K562 (cell line): ENCODE results near the gene C1QTNF5. TPM values are rescaled to one million over a fixed set of nuclear protein-coding genes. Genes with fewer than 3 reads are reported as not detected.

Source experiments
- ATAC-seq: fragments of 200-7000 bp; cut with Tn5 transposase; 3 replicates; pipeline ENCODE4 v1.9.1; 2020; ENCODE audit warnings: moderate library complexity
- BruUV-seq: library from RNA; stranded (reverse); fragments of 400-500 nt; replicated peaks from 2 replicates; lab custom pipeline; 2021; lab: Mats Ljungman, UMichigan
- CTCF ChIA-PET: fragments of 300-600 bp; formaldehyde crosslinking; extraction: SDS; loops from one replicate; lab custom pipeline; 2021; ENCODE audit warnings: low intra/inter-chr PET ratio; lab: Yijun Ruan, JAX
- POLR2A ChIA-PET: fragments of 300-600, 350-650 bp; sonication (Branson Sonifier 250); formaldehyde crosslinking; extraction: SDS; loops from one replicate; lab custom pipeline; 2021; ENCODE audit warnings: antibody characterized with exemption, inconsistent platforms; lab: Yijun Ruan, JAX
- DNase-seq, 4 experiments: peaks; one replicate each; pipeline versions ENCODE4 v3.0.0 to v3.0.0-alpha.2; 2011 to 2018; ENCODE audit warnings: low spot score in 3 of 4, mixed read lengths in 3 of 4; ENCODE audit errors: extremely low read depth in 1 of 4
- FAIRE-seq: peaks from 2 replicates; lab custom pipeline; 2011; peaks lifted over from hg19 to GRCh38; lab: Jason Lieb, UNC
- H2AFZ ChIP-seq: 2 replicates; pipeline ENCODE4 v1.6.0; 2011; ENCODE audit warnings: low read depth, low read length, control low read depth, inconsistent platforms
- H3K27ac ChIP-seq: fragments of 200-600 bp; 3 replicates; pipeline ENCODE4 v1.8.0; 2011; ENCODE audit warnings: low read depth, mild to moderate bottlenecking, control low read depth, inconsistent platforms, low read length, moderate library complexity, mixed read lengths; ENCODE audit errors: extremely low read depth
- H3K27me3 ChIP-seq, 2 experiments: fragments of 300-600 bp in 1 of 2; 2 replicates in 1 of 2; 3 replicates in 1 of 2; pipeline versions ENCODE4 v1.6.0 to v1.8.0; 2011; ENCODE audit warnings: inconsistent platforms in 2 of 2, low read length in 2 of 2, mild to moderate bottlenecking in 1 of 2, mixed read lengths in 1 of 2, moderate library complexity in 1 of 2; ENCODE audit not compliant: control insufficient read depth in 2 of 2, insufficient read depth in 2 of 2
- H3K36me3 ChIP-seq: fragments of 300-600 bp; 3 replicates; pipeline ENCODE4 v1.8.0; 2011; ENCODE audit warnings: mild to moderate bottlenecking, low read length, inconsistent platforms; ENCODE audit not compliant: control insufficient read depth, insufficient read depth
- H3K4me1 ChIP-seq, 2 experiments: fragments of 200-600 bp in 1 of 2; replicated peaks in 1 of 2; 2 replicates in 1 of 2; 3 replicates in 1 of 2; pipeline versions ENCODE4 v1.5.1 to v1.8.0; 2011; ENCODE audit warnings: inconsistent platforms in 2 of 2, low read length in 2 of 2, mild to moderate bottlenecking in 1 of 2, mixed read lengths in 1 of 2, moderate library complexity in 1 of 2; ENCODE audit not compliant: control insufficient read depth in 2 of 2, insufficient read depth in 2 of 2
- H3K4me2 ChIP-seq: 2 replicates; pipeline ENCODE4 v1.6.1; 2011; ENCODE audit warnings: low read length, control low read depth, inconsistent platforms, mixed read lengths; ENCODE audit not compliant: insufficient read depth
- H3K4me3 ChIP-seq: fragments of 200-600 bp; sonication (generic), shearing (Covaris generic); 2 replicates; pipeline ENCODE4 v1.5.1; 2016; ENCODE audit warnings: control low read depth, inconsistent platforms
- H3K79me2 ChIP-seq: fragments of 200-600 bp; 3 replicates; pipeline ENCODE4 v1.8.0; 2011; ENCODE audit warnings: low read length, inconsistent platforms; ENCODE audit not compliant: control insufficient read depth, insufficient read depth
- H3K9ac ChIP-seq, 2 experiments: 2 replicates each; pipeline versions ENCODE4 v1.6.0 to v1.6.1; 2011; ENCODE audit warnings: low read depth in 2 of 2, low read length in 2 of 2, control low read depth in 1 of 2, inconsistent platforms in 1 of 2, mild to moderate bottlenecking in 1 of 2, mixed read lengths in 1 of 2; ENCODE audit not compliant: insufficient read depth in 1 of 2
- H3K9me1 ChIP-seq: one replicate; pipeline ENCODE4 v1.6.0; 2011; ENCODE audit warnings: inconsistent platforms, mild to moderate bottlenecking, low read length, moderate library complexity; ENCODE audit not compliant: control insufficient read depth, insufficient read depth
- H3K9me3 ChIP-seq: replicated peaks from 2 replicates; pipeline ENCODE4 v1.5.1; 2011; ENCODE audit warnings: low read depth, low read length, inconsistent platforms; ENCODE audit not compliant: control insufficient read depth, insufficient read depth
- H4K20me1 ChIP-seq: replicated peaks from 2 replicates; pipeline ENCODE4 v1.6.1; 2011; ENCODE audit warnings: low read length, inconsistent platforms, mixed read lengths; ENCODE audit not compliant: control insufficient read depth, insufficient read depth
- ATF2 ChIP-seq: sonication (generic); formaldehyde crosslinking; IDR thresholded peaks from 2 replicates; pipeline ENCODE4 v1.8.1; 2022; ENCODE audit warnings: missing genetic modification reagents
- CBX2 ChIP-seq: fragments of 200-600 bp; sonication (generic); IDR thresholded peaks from one replicate; pipeline ENCODE4 v1.6.1; 2012; ENCODE audit warnings: mild to moderate bottlenecking, low read length, inconsistent platforms; ENCODE audit not compliant: insufficient read depth, poor library complexity, severe bottlenecking
- E2F3 ChIP-seq: fragments of 250-450 bp; sonication (Bioruptor Pico); IDR thresholded peaks from 2 replicates; pipeline ENCODE4 v1.4.0; 2020; ENCODE audit warnings: mild to moderate bottlenecking
- EP300 ChIP-seq: IDR thresholded peaks from 2 replicates; pipeline ENCODE4 v1.6.1; 2012; ENCODE audit warnings: low read length, improper control_type of control experiment
- ETV1 ChIP-seq: fragments of 450-650 bp; conservative IDR thresholded peaks from 2 replicates; pipeline ENCODE4 v1.6.1; 2016; ENCODE audit warnings: missing genetic modification characterization, control low read depth, low read depth, missing compliant biosample characterization
- MCM2 ChIP-seq: fragments of 450-650 bp; IDR thresholded peaks from 2 replicates; pipeline ENCODE4 v1.6.1; 2017; ENCODE audit warnings: low read depth, mild to moderate bottlenecking
- MED1 ChIP-seq: sonication (generic); formaldehyde crosslinking; IDR thresholded peaks from 2 replicates; pipeline ENCODE4 v1.8.1; 2023; ENCODE audit warnings: missing genetic modification reagents, borderline replicate concordance
- MTA1 ChIP-seq: fragments of 450-650 bp; IDR thresholded peaks from 2 replicates; pipeline ENCODE4 v1.6.1; 2017; ENCODE audit warnings: borderline replicate concordance
- MXI1 ChIP-seq: IDR thresholded peaks from 2 replicates; pipeline ENCODE4 v1.6.1; 2011; ENCODE audit warnings: low read depth, mild to moderate bottlenecking, improper control_type of control experiment, low read length
- NR0B1 ChIP-seq: fragments of 450-650 bp; IDR thresholded peaks from one replicate; pipeline ENCODE4 v1.6.1; 2018; ENCODE audit warnings: mild to moderate bottlenecking, moderate library complexity; ENCODE audit not compliant: partially characterized antibody
- SIRT6 ChIP-seq: IDR thresholded peaks from one replicate; pipeline ENCODE4 v1.6.1; 2012; ENCODE audit warnings: low read depth, mild to moderate bottlenecking, control low read depth, inconsistent platforms, low read length, moderate library complexity
- SREBF2 ChIP-seq: sonication (generic); formaldehyde crosslinking; IDR thresholded peaks from 2 replicates; pipeline ENCODE4 v1.4.0; 2020; ENCODE audit warnings: mild to moderate bottlenecking, missing genetic modification reagents
- ZBED1 ChIP-seq: IDR thresholded peaks from 2 replicates; pipeline ENCODE4 v1.6.1; 2014
- ZFPM2 ChIP-seq: fragments of 250-450 bp; sonication (Bioruptor Pico); IDR thresholded peaks from 2 replicates; pipeline ENCODE4 v1.5.1; 2022; ENCODE audit warnings: mild to moderate bottlenecking
- ZNF121 ChIP-seq: sonication (generic); formaldehyde crosslinking; conservative IDR thresholded peaks from 2 replicates; pipeline ENCODE4 v1.8.0; 2022; ENCODE audit warnings: missing genetic modification reagents
- ZNF785 ChIP-seq: fragments of 250-450 bp; sonication (Bioruptor Pico); IDR thresholded peaks from 2 replicates; pipeline ENCODE4 v1.4.0; 2020; ENCODE audit warnings: mild to moderate bottlenecking
- WGBS: fragments of 100-300 bp; shearing (Covaris generic); methylation state at CpG from one replicate; pipeline ENCODE4 v1.1.6; 2016; ENCODE audit warnings: low coverage, mixed read lengths; ENCODE audit not compliant: insufficient coverage; ENCODE audit errors: missing lambda C conversion rate; 5-methylcytosine and 5-hydroxymethylcytosine counted together
- in situ Hi-C: fragments of 300-500 bp; cut with MboI; formaldehyde crosslinking; loops from 4 replicates; pipeline ENCODE4 v1.15.0; 2018; ENCODE audit warnings: inconsistent platforms, mixed read lengths
- intact Hi-C: fragments of 100-400 bp; cut with micrococcal nuclease; formaldehyde crosslinking; loops from 2 replicates; pipeline ENCODE4 v1.14.2; 2022
- polyA plus RNA-seq, 8 experiments: library from polyadenylated mRNA; depleted of rRNA in 4 of 8; stranded (reverse) in 5 of 8; unstranded in 3 of 8; fragments of >200 nt; fragmentation: Nextera tagmentation in 2 of 8; fragmentation: Illumina TruSeq in 1 of 8; extraction: Ambion mirVana in 2 of 8; extraction: Trizol in 1 of 8; gene quantifications; 2 replicates each; pipeline versions ENCODE4 v1.2.1 to v1.2.3, GENCODE V29; 2011 to 2014; ENCODE audit warnings: inconsistent platforms in 1 of 8, missing spikeins in 1 of 8
- total RNA-seq, 7 experiments: library from RNA; depleted of rRNA in 6 of 7; stranded (reverse); fragments of >200 nt in 6 of 7; fragmentation: Illumina TruSeq in 2 of 7; extraction: Trizol in 2 of 7; gene quantifications; 2 replicates each; pipeline versions ENCODE4 v1.2.1 to v1.2.3, GENCODE V29; 2011 to 2021; ENCODE audit warnings: low replicate concordance in 1 of 7

The C1QTNF5 gene
- total and polyA plus RNA-seq, 9 of the 15 experiments (the other 6 are each of a cell fraction or from before 2014, with no cell fraction given): 0.07 to 0.76 (median 0.24) TPM; not detected in 1

GRCh38 chr11:119318240-119319135 lies 22.2 kb downstream of the C1QTNF5 start (continued):
- no peak for TF ChIP-seq E2F3 (CRISPR knock-in tag)
- TF ChIP-seq ETV1 (tag): peak; percentile 78
- no peak for TF ChIP-seq EP300
- TF ChIP-seq MTA1: peak; percentile 64

GRCh38 chr11:119317592-119318239 lies 23.0 kb downstream of the C1QTNF5 start:
- POLR2A ChIA-PET: interaction anchor here (0.5 to 5.1 kb wide), 10 partner anchors 9 to 223 kb away, joined by 3 to 22 read pairs (median 4); no protein-coding TSS in a partner anchor
- H3K4me3 ChIP-seq: peak overlapping the region; percentile 56
- H3K36me3 ChIP-seq: peaks cover 22% of the 10 kb centered on the region; the same call in 2 of the 3 replicates
- H2AFZ ChIP-seq: peak overlapping the region; percentile 65
- DNase-seq: no peak
- peak overlapping the region; percentile 92 for H3K4me2 ChIP-seq
- peaks cover 50 to 77% of the 10 kb centered on the region in 2 experiments for H3K4me1 ChIP-seq
- no peak for ATAC-seq
- no peaks in the 10 kb centered on the region for H3K9me3 ChIP-seq
- no peaks in the 10 kb centered on the region; a peak in 1 of 5 replicates for H3K27me3 ChIP-seq
- WGBS: 23% methylated on average over 14 of the region's 14 CpGs
- BruUV-seq: no TSS peak
- 0 out of 2 replicates have a peak, but pooled peaks cover 6% of the 10 kb centered on the region for H4K20me1 ChIP-seq
- peak overlapping the region; percentile 93 for H3K27ac ChIP-seq
- in situ Hi-C loops: no loop called here
- CTCF ChIA-PET: no interaction called here
- intact Hi-C loops: loop anchor here (2.0 to 5.0 kb wide), 2 partner anchors 111 to 405 kb away; partner anchors contain the start of gene CBL
- peaks cover 29% of the 10 kb centered on the region; the same call in 2 of the 3 replicates for H3K79me2 ChIP-seq
- H3K9me1 ChIP-seq: no peaks in the 10 kb centered on the region
- peak overlapping the region; percentile 79 to 91 for H3K9ac ChIP-seq
- FAIRE-seq: no peak
- TF ChIP-seq MCM2 (no peak), ZNF121 (CRISPR knock-in tag) (no peak), NR0B1 (no peak), MXI1 (no peak), ZFPM2 (CRISPR knock-in tag) (no peak), SIRT6 (no peak), ZNF785 (no peak), CBX2 (no peak), MED1 (CRISPR knock-in tag) (no peak), ZBED1 (no peak), SREBF2 (no peak), ATF2 (no peak)
